Measurements from ENCODE around the gene ESYT2.

The ESYT2 gene

DNA sequence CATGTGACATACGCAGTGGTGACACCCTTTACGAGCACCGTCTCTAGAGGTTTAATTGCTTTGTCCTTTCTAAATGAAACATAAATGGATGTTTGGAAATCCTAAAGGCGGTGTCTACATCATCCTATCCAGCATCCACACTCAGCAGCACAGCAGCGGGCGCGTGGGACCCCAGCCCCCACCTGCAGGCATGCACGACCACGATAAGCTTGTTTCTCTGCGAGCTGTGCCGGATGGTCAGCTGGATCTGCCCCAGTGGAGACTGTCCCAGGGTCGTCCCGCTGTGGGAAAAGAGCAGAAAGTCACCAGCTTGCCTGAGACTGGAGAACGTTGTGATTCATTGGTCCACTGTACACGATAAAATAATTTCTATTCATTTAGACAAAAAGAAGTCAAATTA is 90.5 kb downstream of the ESYT2 start:
- DNase-seq: no peak

DNA sequence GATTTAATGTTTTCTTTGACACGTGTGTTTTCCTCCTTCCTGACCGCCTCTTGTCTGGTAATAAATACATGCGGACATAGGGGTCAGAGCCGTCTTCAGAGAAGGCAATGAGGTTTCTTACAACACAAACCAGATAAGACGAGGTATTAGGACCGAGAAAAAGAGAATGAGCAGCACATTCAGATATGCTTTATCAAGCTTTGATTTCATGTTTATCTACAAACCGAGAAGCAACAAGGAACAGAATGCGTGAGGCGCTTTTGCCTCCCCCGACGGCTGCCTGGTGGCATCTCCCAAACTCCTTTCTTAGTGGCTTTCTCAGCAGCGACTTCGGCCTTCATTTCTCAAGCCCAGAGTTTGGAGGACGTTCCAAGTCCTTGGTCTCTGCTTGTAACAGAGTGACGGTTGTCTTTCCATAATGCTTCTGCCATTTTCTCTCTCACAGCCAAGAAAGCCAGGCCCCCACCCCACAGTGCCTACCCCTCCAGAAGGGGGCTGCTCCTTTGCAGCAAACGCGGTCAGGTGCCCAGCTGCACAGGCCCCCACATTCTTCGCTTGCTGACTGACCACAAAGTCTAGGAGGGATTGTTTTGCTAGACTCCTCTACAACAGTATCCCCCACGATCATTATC is 92.1 kb downstream of the ESYT2 start:
- no peak for DNase-seq

DNA sequence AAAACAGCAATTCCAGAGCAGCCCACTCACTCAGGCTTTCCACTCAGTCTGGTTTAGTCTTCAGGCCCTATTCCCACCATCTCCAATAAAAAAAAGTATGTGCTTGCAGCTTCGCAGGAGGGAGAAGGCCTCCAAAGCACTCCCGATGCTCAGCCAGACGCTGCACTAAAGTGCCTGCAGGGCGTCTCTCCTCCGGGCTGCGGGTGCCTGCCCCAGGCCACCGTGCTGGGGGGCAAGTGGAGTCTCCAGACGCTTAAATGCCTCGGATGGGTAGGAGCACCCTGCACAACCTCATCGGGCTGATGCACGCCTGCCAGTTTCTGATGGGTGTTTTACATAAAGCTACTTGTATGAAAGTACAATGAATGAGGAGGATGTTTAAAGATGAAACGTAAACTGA is 93.4 kb downstream of the ESYT2 start:
- no peak for DNase-seq

DNA sequence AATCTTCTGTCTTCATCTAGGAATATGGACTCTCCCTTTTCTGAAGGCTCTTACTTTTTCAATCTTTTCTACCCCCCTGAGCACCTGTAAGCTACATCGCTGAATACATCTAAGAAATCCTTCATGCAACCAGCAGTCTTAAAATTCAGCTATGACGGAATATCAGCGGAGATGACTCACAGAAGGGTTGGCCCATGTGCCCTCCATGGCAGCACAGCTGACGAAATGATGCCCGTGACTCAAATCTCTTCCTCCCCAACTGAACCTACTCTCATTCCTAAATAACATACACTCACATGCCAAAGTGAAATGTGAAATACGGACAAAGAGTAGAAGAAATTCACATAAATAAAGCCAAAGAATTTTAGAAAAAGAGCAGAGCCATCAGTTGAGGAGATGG is 94.4 kb downstream of the ESYT2 start:
- DNase-seq: no peak

DNA sequence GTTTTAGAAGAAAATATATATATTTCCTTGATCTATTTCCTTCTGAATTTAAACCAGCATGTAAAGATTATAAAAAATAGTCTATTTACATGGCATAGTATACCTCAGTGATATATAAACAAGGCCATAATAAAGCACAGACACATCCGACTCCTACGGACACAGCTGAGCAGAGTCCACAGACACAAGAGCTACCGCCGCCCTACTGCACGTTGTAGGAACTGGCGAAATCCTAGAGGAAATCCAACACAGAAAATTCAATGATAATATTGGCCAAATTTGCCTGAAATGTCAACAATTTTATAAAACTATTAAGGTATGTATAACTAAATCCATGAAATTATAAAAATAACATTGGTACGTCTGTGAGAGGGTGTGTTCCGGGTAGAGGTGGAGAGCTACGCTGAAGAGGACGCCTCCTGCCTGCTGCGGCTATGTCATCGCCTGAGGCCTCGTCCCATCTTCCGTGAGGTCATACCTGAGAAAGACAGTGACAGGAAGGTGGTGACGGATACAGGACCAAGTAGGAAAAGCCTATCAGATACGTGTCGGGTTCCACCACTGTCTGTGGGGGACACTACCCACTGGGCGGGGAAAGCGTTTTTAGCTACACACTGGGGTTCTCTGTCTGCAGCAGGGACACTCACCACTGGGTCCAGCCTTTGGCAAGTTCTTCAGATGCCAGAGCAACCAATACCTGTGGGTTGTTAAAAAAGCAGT is 95.4 kb downstream of the ESYT2 start:
- DNase-seq: no peak

DNA sequence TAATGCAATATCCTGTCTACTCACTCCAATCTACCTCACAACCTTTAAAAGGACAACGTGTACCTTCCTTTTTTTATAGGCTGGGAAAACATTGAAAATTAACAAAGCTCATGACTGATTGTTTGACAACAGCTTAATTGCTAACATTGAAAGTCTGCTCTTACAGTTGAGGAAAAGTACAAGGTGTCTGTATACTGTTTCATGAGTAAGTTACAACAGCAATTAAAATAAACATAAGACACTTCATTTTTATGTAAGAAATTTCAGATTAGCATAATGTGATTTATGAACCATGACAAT is 96.1 kb downstream of the ESYT2 start:
- DNase-seq: no peak

DNA sequence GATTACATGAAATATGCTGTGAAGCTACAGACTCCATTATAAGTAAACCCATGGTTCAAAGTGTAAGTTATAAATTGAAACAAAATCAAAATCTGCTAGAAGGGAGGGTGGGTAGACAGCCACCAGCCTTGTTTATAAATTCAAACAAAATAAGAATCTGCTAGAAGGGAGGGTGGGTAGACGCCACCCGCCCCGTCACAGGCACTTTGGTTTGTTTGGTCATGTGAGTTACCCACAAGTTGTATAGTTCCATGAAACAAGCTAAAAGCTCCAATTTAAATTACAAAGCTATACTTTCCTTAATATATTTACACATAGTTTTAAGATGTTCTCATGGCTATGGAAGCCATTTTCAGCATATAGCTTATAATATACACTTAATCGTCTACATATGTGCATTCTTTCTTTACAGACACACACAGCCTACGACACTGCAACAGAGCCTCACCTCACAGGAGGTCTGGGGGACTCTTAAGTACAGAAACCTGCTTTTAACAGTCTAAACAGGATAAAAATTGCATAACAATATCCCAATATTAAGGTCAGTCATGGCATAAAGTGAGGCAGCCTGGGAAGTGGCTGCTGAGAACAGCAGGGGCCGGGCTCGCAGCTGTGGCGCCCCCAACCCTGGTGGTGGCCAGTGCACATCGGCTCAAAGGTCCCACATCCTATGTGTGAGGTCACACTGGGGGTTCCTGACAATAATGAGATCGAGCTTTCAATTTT is 96.7 kb downstream of the ESYT2 start:
- no peak for DNase-seq

DNA sequence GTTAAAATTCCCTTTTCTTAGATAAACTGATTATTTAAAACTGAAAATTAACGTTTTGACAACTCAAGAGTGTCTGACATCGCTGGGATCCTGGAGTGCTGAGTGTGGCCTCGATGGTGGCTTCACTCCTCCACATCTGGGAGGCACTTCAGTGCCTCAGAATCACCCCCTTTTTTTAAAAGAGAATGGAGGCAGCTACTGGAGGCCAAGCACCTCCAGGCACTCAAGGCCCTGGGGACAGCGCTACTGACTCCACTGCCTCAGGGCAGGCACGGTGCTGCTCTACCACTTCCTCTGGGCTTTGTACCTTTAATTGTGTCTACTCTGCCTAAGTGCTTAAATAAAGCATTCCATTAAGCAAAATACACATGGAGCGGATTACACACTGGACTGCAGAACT is 97.5 kb downstream of the ESYT2 start:
- no peak for DNase-seq

DNA sequence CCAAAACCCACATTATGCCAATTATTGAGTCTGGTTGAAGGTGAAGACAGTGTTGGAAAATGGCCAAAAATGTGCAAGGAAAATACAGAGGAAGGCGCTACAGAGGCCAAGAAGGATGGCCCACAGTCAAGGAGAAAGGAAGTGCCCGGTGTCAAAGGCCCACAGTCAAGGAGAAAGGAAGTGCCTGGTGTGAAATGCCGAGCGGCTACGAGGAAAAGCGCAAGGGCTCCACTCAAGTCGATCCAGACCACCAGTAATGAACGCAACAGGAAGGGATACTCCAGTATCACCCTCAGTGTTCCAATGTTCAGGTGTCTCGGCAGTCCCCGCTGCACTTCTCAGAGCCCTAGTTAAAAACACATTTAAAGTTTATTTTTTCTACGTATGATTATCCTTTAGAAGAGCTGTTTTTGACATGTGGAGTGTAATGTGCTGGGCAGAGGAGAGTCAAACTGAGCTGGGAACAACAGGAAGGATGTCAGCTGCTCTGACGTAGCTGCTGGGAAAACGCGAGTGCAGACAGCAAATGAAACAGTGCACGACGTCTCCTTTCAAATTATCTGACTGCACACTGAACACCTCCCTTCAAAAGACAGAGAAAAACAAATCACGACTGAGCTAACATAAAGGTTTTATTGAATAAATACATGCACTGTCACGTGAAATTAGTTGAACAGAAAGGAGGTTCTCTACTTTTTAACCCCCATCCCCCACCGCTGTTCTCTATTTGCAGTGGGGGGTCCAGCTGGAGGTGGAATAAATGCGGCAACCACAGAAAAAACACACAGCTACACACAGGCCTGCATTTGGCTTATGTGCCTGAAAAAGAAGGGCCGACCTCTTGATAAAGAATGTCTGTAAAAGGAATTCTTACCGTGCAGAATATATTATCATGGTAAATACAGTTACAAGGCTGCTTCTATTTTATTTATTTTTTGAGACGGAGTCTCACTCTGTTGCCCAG is 98.6 kb downstream of the ESYT2 start:
- DNase-seq: no peak

DNA sequence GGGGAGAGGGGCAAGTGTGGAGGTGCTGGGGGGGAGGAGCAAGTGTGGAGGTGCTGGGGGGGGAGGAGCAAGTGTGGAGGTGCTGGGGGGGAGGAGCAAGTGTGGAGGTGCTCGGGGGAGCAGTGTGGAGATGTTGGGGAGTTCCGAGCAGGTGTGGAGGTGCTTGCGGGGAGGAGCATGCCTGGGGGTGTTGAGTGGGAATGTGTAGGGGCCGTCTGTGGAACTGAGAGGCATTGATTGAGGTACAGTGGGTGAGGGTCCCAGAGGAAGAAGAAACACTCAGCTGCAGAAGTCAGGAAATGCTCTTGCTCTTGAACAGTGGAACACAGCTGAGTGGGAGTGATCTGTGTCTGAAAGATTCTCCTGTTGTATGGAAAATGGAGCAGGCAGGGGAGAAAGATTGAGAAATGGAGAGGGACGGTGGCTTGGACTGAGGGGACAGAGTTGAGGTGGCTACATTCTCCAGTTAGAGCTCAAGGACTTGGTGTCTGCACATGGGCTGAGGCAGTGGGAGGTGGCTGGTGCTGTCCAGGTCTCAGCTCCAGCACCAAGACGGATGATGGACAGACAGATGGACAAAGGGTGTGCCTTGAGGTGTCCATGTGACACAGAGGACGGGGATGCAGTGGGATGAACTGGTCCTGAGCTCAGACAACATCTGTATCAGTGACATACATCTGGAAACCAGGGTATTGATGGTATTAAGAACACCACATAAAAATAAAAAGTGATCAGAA is 99.5 kb downstream of the ESYT2 start:
- DNase-seq: no peak

DNA sequence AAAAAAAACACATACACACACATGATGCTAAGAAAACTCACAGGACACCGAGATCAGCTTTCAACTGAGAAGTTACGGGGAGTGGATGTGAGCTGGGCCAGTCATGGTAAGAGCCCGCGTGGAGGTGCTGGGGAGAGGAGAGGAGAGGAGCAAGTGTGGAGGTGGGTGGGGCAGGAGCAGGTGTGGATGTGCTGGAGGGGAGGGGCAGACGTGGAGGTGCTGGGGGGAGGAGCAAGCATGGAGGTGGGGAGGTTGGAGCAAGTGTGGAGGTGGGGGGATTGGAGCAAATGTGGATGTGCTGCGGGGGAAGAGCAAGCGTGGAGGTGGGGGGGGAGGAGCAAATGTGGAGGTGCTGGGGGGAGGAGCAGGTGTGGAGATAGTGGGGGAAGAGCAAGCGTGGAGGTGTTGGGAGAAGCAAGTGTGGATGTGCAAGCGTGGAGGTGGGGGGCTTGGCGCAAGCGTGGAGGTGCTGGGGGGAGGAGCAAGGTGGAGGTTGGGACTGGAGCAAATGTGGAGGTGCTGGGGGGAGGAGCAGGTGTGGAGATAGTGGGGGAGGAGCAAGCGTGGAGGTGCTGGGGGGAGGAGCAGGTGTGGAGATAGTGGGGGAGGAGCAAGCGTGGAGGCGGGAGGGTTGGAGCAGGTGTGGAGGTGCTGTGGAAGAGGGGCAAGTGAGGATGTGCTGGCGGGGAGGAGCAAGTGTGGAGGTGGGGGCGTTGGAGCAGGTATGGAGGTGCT is 100.2 kb downstream of the ESYT2 start:
- no peak for DNase-seq

DNA sequence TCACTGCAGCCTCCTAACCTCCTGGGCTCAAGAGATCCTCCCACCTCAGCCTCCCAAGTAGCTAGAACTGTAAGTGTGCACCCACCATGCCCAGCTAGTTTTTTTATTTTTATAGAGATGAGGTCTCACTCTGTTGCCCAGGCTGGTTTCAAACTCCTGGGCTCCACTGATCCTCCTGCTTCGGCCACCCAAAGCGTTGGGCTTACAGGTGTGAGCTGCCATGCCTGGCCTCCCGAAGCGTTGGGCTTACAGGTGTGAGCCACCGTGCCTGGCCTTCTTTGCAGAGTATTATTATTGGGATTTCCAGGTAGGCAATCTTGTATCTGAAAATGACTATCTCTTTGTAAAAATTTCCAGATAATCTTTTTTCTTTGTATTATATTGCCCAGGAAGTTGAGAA is 101.6 kb downstream of the ESYT2 start:
- DNase-seq: no peak

DNA sequence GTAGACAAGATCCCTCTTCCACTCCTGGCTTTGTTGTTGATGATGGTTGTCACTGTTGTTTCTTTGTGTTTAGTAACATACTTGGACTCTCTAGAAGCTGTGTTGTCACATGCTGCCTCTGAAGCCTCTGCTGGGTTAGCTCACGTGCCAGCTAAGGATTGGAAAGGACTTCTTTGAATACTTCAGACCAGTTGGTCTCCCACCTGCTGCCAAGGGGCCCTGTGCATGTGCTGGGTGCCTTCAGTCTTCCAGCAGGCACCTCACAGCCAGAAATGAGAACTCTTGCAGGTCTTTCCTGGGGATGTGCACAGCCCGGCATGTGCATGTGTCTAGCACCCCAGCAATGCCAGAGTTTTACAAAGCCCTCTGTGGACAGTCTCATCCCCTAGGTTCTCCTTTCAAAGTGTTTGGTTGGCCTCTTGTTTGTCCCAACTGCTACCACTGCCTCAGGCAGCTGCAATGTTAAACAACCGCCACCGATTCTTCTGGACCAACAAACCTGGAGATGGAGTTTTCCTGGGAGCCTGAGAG is 103.0 kb downstream of the ESYT2 start:
- DNase-seq: no peak

DNA sequence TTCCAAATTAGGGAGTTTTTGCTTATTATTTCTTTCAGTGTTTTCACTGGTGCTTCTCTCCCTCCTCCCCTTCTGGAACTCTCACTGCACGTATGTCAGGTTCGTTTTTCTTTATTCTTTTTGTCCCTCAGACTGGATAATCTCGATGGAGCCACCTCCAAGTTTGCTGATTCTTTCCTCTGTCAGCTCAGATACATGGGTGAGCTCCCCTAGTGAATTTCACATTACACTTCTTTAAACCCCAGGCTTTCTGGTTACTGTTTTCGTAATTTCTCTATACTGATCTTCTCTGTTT is 103.9 kb downstream of the ESYT2 start:
- DNase-seq: no peak

DNA sequence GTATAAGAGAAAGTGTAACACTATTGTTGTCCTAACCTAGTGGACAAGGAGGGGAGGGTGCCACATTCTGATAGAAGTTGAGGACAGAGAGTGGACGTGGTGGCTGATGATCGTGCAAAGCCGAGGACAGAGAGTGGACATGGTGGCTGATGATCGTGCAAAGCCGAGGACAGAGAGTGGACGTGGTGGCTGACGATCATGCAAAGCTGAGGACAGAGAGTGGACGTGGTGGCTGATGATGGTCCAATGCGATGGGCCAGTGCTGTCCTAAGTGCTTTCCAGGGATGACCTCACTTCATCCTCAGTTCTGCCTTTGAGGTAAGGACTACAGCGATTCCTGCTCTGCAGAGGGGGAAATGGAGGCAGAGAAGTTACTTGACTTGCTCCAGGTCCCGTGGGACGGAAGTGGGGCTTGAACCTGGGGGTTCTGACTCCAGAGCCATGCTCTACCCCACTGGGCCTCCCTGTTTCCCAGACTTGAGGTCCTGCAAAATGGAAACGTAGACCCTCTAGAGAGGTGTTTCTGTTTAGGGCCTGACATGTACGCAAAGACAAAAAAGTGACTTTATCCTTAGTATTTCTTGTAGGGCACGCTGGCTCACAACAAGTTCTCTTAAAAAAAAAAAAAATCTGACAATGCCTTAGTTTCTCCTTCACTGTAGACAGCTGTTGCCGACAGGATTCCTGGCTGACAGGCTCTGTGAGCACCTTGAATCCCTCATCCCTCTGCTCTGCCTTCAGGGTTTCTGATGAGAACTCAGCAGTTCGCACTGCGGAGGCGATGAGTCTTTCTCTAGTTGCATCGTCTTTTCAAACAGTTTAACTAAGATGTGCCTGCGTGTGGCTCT is 104.4 kb downstream of the ESYT2 start:
- DNase-seq: no peak

DNA sequence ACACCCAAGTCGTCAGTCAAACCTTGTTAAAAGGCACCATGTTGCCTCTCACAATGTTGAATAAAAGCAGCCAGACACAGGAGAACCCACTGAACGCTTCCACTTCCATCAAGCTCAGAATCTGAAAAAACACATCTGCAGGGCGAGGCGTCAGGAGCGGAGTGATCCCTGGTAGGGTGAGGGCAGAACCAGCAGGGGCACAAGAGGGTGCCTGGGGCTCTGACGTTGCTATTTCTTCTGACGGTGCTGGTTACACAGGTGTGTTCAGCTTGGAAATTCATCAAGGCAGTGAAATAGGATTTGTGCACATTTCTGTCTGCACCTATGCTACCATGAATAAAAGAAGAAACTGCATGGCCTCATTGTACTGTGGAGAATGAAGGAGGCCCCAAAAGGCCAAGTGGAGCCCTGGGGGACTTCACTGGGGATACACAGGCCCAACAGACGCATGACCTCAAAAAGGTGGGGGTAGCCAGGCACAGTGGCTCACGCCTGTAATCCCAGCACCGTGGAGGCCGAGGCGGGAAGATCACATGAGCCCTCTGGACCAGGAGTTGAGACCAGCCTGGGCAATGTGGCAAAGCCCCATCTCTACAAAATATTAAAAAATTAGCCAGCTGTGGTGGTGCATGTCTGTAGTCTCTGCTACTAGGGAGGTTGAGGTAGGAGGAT is 105.5 kb downstream of the ESYT2 start:
- no peak for DNase-seq

DNA sequence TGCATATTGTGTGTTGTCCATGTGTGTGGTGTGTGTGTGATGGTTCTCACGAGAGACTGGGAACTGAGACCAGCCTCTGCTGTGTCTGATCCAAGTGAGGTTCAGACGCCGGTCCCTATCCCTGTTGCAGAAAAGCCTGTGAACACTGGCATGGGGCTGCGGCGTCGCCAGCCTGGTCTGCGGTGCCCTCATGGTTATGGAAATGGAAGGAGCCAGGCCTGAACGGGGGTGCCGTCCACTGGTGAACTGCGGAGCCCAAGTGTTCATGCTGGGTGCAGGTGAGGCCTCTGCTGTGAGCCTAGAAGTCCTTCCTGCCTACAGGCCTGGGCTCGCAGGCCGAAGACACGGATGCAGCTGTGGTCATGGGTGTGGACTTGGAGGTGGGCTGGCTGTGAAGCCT is 106.0 kb downstream of the ESYT2 start:
- no peak for DNase-seq

DNA sequence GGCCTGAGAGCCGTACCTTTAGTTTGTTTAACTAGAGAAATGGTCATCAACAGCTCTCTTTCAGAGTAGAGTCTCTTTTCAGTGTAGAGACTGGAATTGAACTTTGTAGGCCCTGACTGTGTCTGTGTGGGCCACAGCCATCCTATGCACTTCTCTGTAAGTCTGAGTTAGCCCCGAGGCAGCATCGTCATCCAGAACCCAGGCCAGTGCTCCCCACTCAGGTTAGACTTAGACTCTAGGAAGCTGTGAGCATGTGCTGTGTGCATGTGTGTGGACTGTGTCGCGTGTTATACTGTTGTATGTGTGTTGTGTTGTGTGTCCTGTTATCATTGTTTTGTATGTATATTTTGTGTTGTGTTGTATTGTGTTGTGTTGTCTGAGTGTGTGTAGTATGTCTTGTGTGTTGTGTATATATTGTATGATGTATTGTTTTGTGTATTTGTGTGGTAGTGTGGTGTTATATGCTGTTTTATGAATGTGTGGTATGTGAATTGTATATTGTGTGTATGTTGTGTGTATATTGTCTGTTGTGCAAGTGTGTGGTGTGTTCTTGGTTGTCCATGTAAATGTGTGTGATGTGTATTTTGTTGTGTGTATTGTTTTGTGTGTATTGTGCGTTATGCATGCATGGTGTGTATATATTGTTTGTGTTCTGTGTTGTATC is 106.6 kb downstream of the ESYT2 start:
- no peak for DNase-seq

DNA sequence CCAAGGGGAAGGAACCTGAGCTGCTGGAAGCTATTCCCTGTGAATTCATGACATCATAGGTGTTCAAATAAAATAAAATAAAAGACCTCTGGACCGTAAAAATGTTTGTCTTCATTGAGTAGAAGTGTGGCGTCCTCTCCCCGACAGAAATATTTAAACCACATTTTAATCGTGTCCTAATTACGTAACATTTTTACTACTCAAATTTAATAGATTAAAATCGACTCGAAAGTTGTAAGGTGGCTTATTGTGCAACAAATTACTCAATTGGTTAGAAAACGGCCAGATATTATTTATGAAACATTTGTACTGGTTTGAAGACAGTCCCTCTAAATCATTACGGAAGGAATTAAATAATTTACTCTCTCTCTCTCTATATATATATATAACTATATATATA is 109.2 kb downstream of the ESYT2 start:
- DNase-seq: no peak

DNA sequence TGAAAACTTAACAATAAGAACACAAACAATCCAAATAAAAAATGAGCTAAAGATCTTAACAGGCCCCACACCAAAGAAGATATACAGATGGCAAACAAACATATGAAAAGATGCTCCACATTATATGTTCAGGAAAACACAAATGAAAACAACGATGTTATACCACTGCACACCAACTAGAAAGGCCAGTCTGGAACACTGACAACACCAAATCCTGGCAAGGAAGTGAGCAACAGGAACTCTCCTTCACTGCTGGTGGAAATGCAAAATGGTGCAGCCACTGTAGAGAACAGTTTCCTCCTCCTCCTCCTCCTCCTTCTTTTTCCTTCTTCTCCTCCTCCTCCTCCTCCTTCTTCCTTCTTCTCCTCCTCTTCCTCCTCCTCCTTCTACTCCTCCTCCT is 112.5 kb downstream of the ESYT2 start:
- DNase-seq: no peak

Measured in activated CD4-positive, alpha-beta T cell treated with anti-CD3 and anti-CD28 coated beads for 1 hour (primary cell).